HG03342 (cell line): ENCODE results near the gene ATP9A.
"Not testable (repeated sequence)": the region's sequence is repeated elsewhere in the genome, so short reads cannot be mapped to it uniquely, and the experiment has no call there.

Source experiments
- ATAC-seq: cut with Tn5 transposase; IDR thresholded peaks from one replicate; pipeline ENCODE4 v1.9.1; 2021; ENCODE audit warnings: mild to moderate bottlenecking, moderate library complexity; ENCODE audit not compliant: unreplicated experiment

ATP9A gene

GRCh38 chr20:51660672-51661608, 107.2 kb downstream of the ATP9A start:
- ATAC-seq = no peak

- no peak for ATAC-seq
Measured at GRCh38 chr20:51659491-51660050, 108.6 kb downstream of the ATP9A start.

- ATAC-seq = no peak
Measured at GRCh38 chr20:51656726-51657260, 111.4 kb downstream of the ATP9A start.

- ATAC-seq = not testable (repeated sequence)
Measured at GRCh38 chr20:51656089-51656488, 112.1 kb downstream of the ATP9A start.

- ATAC-seq = no peak
Measured at GRCh38 chr20:51654495-51654894, 113.7 kb downstream of the ATP9A start.

GRCh38 chr20:51654060-51654459, 114.1 kb downstream of the ATP9A start:
- no peak for ATAC-seq

GRCh38 chr20:51653226-51653625, 115.0 kb downstream of the ATP9A start:
- no peak for ATAC-seq

GRCh38 chr20:51651921-51652549, 116.2 kb downstream of the ATP9A start:
- no peak for ATAC-seq

- ATAC-seq = no peak
Measured at GRCh38 chr20:51650685-51651134, 117.5 kb downstream of the ATP9A start.

- ATAC-seq = no peak
Measured at GRCh38 chr20:51648571-51648947, 119.6 kb downstream of the ATP9A start.

GRCh38 chr20:51647674-51648570, 120.3 kb downstream of the ATP9A start:
- no peak for ATAC-seq

- ATAC-seq = not testable (repeated sequence)
Measured at GRCh38 chr20:51643810-51644209, 124.4 kb downstream of the ATP9A start.

- ATAC-seq = no peak
Measured at GRCh38 chr20:51643390-51643789, 124.8 kb downstream of the ATP9A start.

- no peak for ATAC-seq
Measured at GRCh38 chr20:51641866-51642265, 126.3 kb downstream of the ATP9A start.

- ATAC-seq = no peak
Measured at GRCh38 chr20:51640743-51641142, 127.4 kb downstream of the ATP9A start.

GRCh38 chr20:51639206-51639832, 128.9 kb downstream of the ATP9A start:
- ATAC-seq = no peak

GRCh38 chr20:51637241-51637640, 130.9 kb downstream of the ATP9A start:
- no peak for ATAC-seq

GRCh38 chr20:51636123-51636522, 132.1 kb downstream of the ATP9A start:
- no peak for ATAC-seq

GRCh38 chr20:51635680-51636079, 132.5 kb downstream of the ATP9A start:
- ATAC-seq = no peak

- no peak for ATAC-seq
Measured at GRCh38 chr20:51634877-51635276, 133.3 kb downstream of the ATP9A start.
